GM23338 (cell line): ENCODE results near the gene GTF3C1.

Experiments
- CREB1 ChIP-seq: fragments of 250-450 bp; sonication (Bioruptor Pico); IDR thresholded peaks from 2 replicates; pipeline ENCODE4 v1.5.0; 2020; ENCODE audit warnings: low read depth, mild to moderate bottlenecking, moderate library complexity
- EZH2 ChIP-seq: fragments of 200-600 bp; sonication (generic); IDR thresholded peaks from one replicate; pipeline ENCODE4 v1.8.0; 2017; ENCODE audit warnings: antibody characterized with exemption, mild to moderate bottlenecking, low read depth; ENCODE audit not compliant: unreplicated experiment
- EZH2phosphoT487 ChIP-seq: fragments of 200-600 bp; sonication (generic); IDR thresholded peaks from one replicate; pipeline ENCODE4 v1.8.1; 2018; ENCODE audit warnings: antibody characterized with exemption; ENCODE audit not compliant: unreplicated experiment
- JUNB ChIP-seq: IDR thresholded peaks from one replicate; pipeline ENCODE4 v1.6.1; 2016; ENCODE audit warnings: antibody characterized with exemption; ENCODE audit not compliant: unreplicated experiment
- POLR2AphosphoS5 ChIP-seq: IDR thresholded peaks from 2 replicates; pipeline ENCODE4 v1.6.1; 2016; ENCODE audit warnings: antibody characterized with exemption, low read depth
- REST ChIP-seq: IDR thresholded peaks from one replicate; pipeline ENCODE4 v1.6.1; 2018; ENCODE audit warnings: antibody characterized with exemption; ENCODE audit not compliant: unreplicated experiment
- TF ChIP-seq, protein P1 (sequence below), 2 experiments: fragments of 200-600 bp in 1 of 2; sonication (generic) in 1 of 2; conservative IDR thresholded peaks; 2 replicates each; pipeline versions ENCODE4 v1.5.1 to v1.6.1; 2016 to 2017; ENCODE audit warnings: antibody characterized with exemption in 2 of 2, low read depth in 2 of 2, mild to moderate bottlenecking in 2 of 2, moderate library complexity in 1 of 2
- TF ChIP-seq, protein P2 (sequence below): IDR thresholded peaks from 2 replicates; pipeline ENCODE4 v1.6.1; 2016; ENCODE audit warnings: antibody characterized with exemption

DNA sequence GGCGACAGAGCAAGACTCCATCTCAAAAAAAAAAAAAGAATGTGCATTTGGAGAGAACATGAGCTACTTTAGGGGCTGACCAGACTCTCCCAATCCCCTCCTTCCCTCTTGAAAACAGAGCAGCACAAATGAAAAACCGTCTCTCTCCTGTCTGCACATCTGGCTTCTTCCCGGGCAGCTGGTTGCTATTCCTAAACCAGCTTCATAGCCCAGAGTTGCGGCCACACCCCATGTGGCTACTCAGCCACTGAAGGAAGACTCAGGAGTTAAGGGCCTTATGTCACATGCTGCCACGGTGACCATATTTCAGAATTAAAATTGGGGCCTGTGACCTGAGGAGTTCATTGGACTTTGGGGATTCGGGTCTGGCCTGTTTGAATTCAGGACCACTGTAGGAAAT is 48.5 kb upstream of the GTF3C1 start:
- TF ChIP-seq, protein P1, sequence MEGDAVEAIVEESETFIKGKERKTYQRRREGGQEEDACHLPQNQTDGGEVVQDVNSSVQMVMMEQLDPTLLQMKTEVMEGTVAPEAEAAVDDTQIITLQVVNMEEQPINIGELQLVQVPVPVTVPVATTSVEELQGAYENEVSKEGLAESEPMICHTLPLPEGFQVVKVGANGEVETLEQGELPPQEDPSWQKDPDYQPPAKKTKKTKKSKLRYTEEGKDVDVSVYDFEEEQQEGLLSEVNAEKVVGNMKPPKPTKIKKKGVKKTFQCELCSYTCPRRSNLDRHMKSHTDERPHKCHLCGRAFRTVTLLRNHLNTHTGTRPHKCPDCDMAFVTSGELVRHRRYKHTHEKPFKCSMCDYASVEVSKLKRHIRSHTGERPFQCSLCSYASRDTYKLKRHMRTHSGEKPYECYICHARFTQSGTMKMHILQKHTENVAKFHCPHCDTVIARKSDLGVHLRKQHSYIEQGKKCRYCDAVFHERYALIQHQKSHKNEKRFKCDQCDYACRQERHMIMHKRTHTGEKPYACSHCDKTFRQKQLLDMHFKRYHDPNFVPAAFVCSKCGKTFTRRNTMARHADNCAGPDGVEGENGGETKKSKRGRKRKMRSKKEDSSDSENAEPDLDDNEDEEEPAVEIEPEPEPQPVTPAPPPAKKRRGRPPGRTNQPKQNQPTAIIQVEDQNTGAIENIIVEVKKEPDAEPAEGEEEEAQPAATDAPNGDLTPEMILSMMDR (conservative IDR thresholded peaks at IDR 0.05; ENCODE audit: low read depth in 2 of 2) = no peak
- TF ChIP-seq EZH2phosphoT487 (no peak), EZH2 (no peak), JUNB (no peak), POLR2AphosphoS5 (no peak), REST (no peak), CREB1 (no peak)
- TF ChIP-seq, protein P2, sequence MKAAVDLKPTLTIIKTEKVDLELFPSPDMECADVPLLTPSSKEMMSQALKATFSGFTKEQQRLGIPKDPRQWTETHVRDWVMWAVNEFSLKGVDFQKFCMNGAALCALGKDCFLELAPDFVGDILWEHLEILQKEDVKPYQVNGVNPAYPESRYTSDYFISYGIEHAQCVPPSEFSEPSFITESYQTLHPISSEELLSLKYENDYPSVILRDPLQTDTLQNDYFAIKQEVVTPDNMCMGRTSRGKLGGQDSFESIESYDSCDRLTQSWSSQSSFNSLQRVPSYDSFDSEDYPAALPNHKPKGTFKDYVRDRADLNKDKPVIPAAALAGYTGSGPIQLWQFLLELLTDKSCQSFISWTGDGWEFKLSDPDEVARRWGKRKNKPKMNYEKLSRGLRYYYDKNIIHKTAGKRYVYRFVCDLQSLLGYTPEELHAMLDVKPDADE = no peak
